Endothelial cell of umbilical vein (primary cell): Measurements from ENCODE around the gene ITPRID2. TPM values are rescaled to one million over a fixed set of nuclear protein-coding genes. Genes with fewer than 3 reads are reported as not detected.

ENCODE experiments used
- BruUV-seq: library from RNA; stranded (reverse); fragments of 400-500 nt; replicated peaks from 2 replicates; lab custom pipeline; 2021; lab: Mats Ljungman, UMichigan
- CTCF ChIA-PET: fragments of 300-600, 350-600 bp; sonication (Branson Sonifier 250); formaldehyde crosslinking; loops from one replicate; lab custom pipeline; 2021; ENCODE audit warnings: antibody characterized with exemption, inconsistent platforms; lab: Charles Lee
- POLR2A ChIA-PET: fragments of 300-600, 350-600 bp; sonication (Branson Sonifier 250); formaldehyde crosslinking; loops from one replicate; lab custom pipeline; 2021; ENCODE audit warnings: antibody characterized with exemption, inconsistent platforms; lab: Charles Lee
- DNase-seq: peaks from one replicate; pipeline ENCODE4 v3.0.0-alpha.2; 2011; ENCODE audit warnings: low read depth, low spot score
- FAIRE-seq: peaks from 2 replicates; lab custom pipeline; 2011; peaks lifted over from hg19 to GRCh38; lab: Jason Lieb, UNC
- H2AFZ ChIP-seq: 2 replicates; pipeline ENCODE4 v1.6.0; 2012; ENCODE audit warnings: low read depth, low read length, control low read depth, inconsistent platforms
- H3K27ac ChIP-seq: 2 replicates; pipeline ENCODE4 v1.5.1; 2011; ENCODE audit warnings: low read depth, mild to moderate bottlenecking, control low read depth, low read length, moderate library complexity; ENCODE audit not compliant: insufficient read depth
- H3K27me3 ChIP-seq, 2 experiments: 2 replicates each; pipeline versions ENCODE4 v1.6.0 to v1.6.1; 2011; ENCODE audit warnings: low read length in 2 of 2, mixed read lengths in 1 of 2; ENCODE audit not compliant: control insufficient read depth in 2 of 2, insufficient read depth in 2 of 2
- H3K36me3 ChIP-seq, 2 experiments: 2 replicates in 1 of 2; 3 replicates in 1 of 2; pipeline ENCODE4 v1.5.1; 2011; ENCODE audit warnings: low read length in 2 of 2, mild to moderate bottlenecking in 1 of 2, moderate library complexity in 1 of 2; ENCODE audit not compliant: control insufficient read depth in 2 of 2, insufficient read depth in 2 of 2; ENCODE audit errors: extremely low read depth in 1 of 2
- H3K4me1 ChIP-seq: 3 replicates; pipeline ENCODE4 v1.5.1; 2011; ENCODE audit warnings: mild to moderate bottlenecking, low read length; ENCODE audit not compliant: control insufficient read depth, insufficient read depth; ENCODE audit errors: extremely low read depth
- H3K4me2 ChIP-seq: 2 replicates; pipeline ENCODE4 v1.6.1; 2011; ENCODE audit warnings: low read length, control low read depth, mixed read lengths; ENCODE audit not compliant: insufficient read depth
- H3K4me3 ChIP-seq, 3 experiments: fragments of 200-600 bp in 1 of 3; sonication (generic), shearing (Covaris generic) in 1 of 3; replicated peaks in 1 of 3; 2 replicates each; pipeline ENCODE4 v1.5.1; 2011 to 2016; ENCODE audit warnings: control low read depth in 3 of 3, low read length in 3 of 3, mild to moderate bottlenecking in 2 of 3, inconsistent platforms in 1 of 3, low read depth in 1 of 3, moderate library complexity in 1 of 3; ENCODE audit not compliant: insufficient read depth in 1 of 3
- H3K79me2 ChIP-seq: 2 replicates; pipeline ENCODE4 v1.6.0; 2012; ENCODE audit warnings: low read length, inconsistent platforms; ENCODE audit not compliant: control insufficient read depth, insufficient read depth
- H3K9ac ChIP-seq: replicated peaks from 2 replicates; pipeline ENCODE3; 2011; ENCODE audit warnings: low read length, control low read depth; ENCODE audit not compliant: insufficient read depth; ENCODE audit errors: extremely low read depth
- H3K9me1 ChIP-seq: replicated peaks from 3 replicates; pipeline ENCODE4 v1.6.0; 2011; ENCODE audit warnings: mild to moderate bottlenecking, low read length; ENCODE audit not compliant: control insufficient read depth, insufficient read depth; ENCODE audit errors: extremely low read depth
- H3K9me3 ChIP-seq: replicated peaks from 2 replicates; pipeline ENCODE4 v1.5.1; 2012; ENCODE audit warnings: low read length, inconsistent platforms; ENCODE audit not compliant: control insufficient read depth, insufficient read depth
- H4K20me1 ChIP-seq: replicated peaks from 2 replicates; pipeline ENCODE3; 2011; ENCODE audit warnings: mild to moderate bottlenecking, low read length; ENCODE audit not compliant: control insufficient read depth, insufficient read depth; ENCODE audit errors: extremely low read depth
- CTCF ChIP-seq, 2 donors: IDR thresholded peaks; 1 replicate in 1 of 2; 2 replicates in 1 of 2; pipeline ENCODE4 v1.5.1; 2011; ENCODE audit warnings: low read length in 2 of 2, mild to moderate bottlenecking in 2 of 2, moderate library complexity in 2 of 2, control low read depth in 1 of 2, inconsistent platforms in 1 of 2, low read depth in 1 of 2; ENCODE audit not compliant: insufficient read depth in 1 of 2; ENCODE audit errors: extremely low read depth in 1 of 2
- EZH2 ChIP-seq: IDR thresholded peaks from 2 replicates; pipeline ENCODE4 v1.6.1; 2012; ENCODE audit warnings: borderline replicate concordance, low read depth, mild to moderate bottlenecking, moderate library complexity, low read length, inconsistent platforms; ENCODE audit not compliant: severe bottlenecking
- FOS ChIP-seq: IDR thresholded peaks from 2 replicates; pipeline ENCODE4 v1.6.1; 2011; ENCODE audit warnings: mild to moderate bottlenecking, low read length, moderate library complexity, borderline replicate concordance; ENCODE audit not compliant: insufficient read depth
- GATA2 ChIP-seq: IDR thresholded peaks from 2 replicates; pipeline ENCODE4 v1.7.0; 2011; ENCODE audit warnings: low read depth, mild to moderate bottlenecking, moderate library complexity, mixed read lengths, low read length; ENCODE audit not compliant: insufficient read length, insufficient read depth
- JUN ChIP-seq: IDR thresholded peaks from 2 replicates; pipeline ENCODE4 v1.6.1; 2011; ENCODE audit warnings: borderline replicate concordance, low read depth; ENCODE audit not compliant: insufficient read length, insufficient read depth
- MYC ChIP-seq: IDR thresholded peaks from one replicate; pipeline ENCODE4 v1.6.1; 2011; ENCODE audit warnings: mild to moderate bottlenecking, low read depth, low read length
- POLR2A ChIP-seq: IDR thresholded peaks from 2 replicates; pipeline ENCODE4 v1.6.1; 2012; ENCODE audit warnings: low read depth, mild to moderate bottlenecking, control low read depth, low read length
- POLR2AphosphoS5 ChIP-seq: IDR thresholded peaks from 2 replicates; pipeline ENCODE4 v1.6.1; 2012; ENCODE audit warnings: low read depth, mild to moderate bottlenecking, control low read depth, low read length, moderate library complexity; ENCODE audit not compliant: insufficient read depth
- dilution Hi-C: fragments of 300-500 bp; cut with MboI; formaldehyde crosslinking; loops from one replicate; pipeline ENCODE4 v1.15.0; 2019; ENCODE audit warnings: low sequenced_read_pairs; ENCODE audit not compliant: extremely low pct_ligation_motif_present
- intact Hi-C: fragments of 100-400 bp; cut with micrococcal nuclease; formaldehyde crosslinking; loops from one replicate; pipeline ENCODE4 v1.10.0; 2022
- polyA plus RNA-seq, 4 experiments: library from polyadenylated mRNA; depleted of rRNA in 3 of 4; stranded (reverse) in 3 of 4; unstranded in 1 of 4; fragments of >200 nt; gene quantifications; 2 replicates each; pipeline versions ENCODE4 v1.2.1 to v1.2.3, GENCODE V29; 2011 to 2012; ENCODE audit warnings: missing spikeins in 1 of 4
- total RNA-seq: library from RNA; stranded (reverse); gene quantifications from 2 replicates; pipeline ENCODE4 v1.2.3, GENCODE V29; 2021
- TF ChIP-seq, protein P1 (sequence below): IDR thresholded peaks from 2 replicates; pipeline ENCODE4 v1.6.1; 2011; ENCODE audit not compliant: insufficient read depth, insufficient read length

ITPRID2 gene
- total and polyA plus RNA-seq, 2 donors (not counting 3 experiments of a cell fraction or from before 2014, with no cell fraction given): 37.6 to 272 TPM

DNA sequence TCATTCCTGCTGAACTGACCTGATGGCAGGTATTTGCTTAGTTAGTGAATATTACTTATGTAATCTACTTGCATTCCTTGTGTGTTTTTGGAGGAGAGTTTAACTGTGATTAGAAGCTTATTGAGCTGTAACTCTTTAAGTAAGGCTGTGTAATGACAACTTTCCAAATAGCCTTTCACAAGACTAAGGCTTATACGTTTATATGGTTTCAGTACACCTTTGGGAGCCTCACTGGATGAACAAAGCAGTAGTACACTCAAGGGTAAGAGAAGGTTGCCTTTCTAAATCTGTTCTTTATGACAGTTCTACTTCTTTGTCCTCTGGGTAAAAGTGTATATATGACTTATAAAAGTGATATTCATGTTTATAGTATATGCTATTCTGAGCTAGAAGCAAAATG is 4.3 kb downstream of the ITPRID2 start:
- Histone ChIP-seq H3K9ac (no peak overlapping the region), H2AFZ (no peak overlapping the region), H3K36me3 (peaks cover 9 to 35% of the 10 kb centered on the region in 2 experiments), H4K20me1 (no peaks in the 10 kb centered on the region), H3K79me2 (peaks cover 77% of the 10 kb centered on the region), H3K27ac (no peak overlapping the region), H3K4me2 (peak overlapping the region; percentile 100), H3K27me3 (no peaks in the 10 kb centered on the region), H3K4me3 (peak overlapping the region in 1 of 3 experiments; percentile 95), H3K9me3 (no peaks in the 10 kb centered on the region), H3K4me1 (peaks cover 63% of the 10 kb centered on the region), H3K9me1 (peaks cover 3% of the 10 kb centered on the region)
- ChIA-PET CTCF (interaction anchor here (2.3 to 15.6 kb wide), 3 partner anchors 8 to 155 kb away, joined by 14 to 415 read pairs (median 20); no protein-coding TSS in a partner anchor), POLR2A (no interaction called here)
- no peak for DNase-seq
- FAIRE-seq: no peak
- BruUV-seq: no TSS peak
- intact Hi-C loops (loop anchor here (10.0 kb wide), 2 partner anchors 821 to 911 kb away; partner anchors contain the start of gene UBE2E3), dilution Hi-C loops (no loop called here)
- TF ChIP-seq EZH2: no peak
- TF ChIP-seq CTCF (IDR thresholded peaks at IDR 0.05; ENCODE audit: extremely low read depth in 1 of 2, insufficient read depth in 1 of 2, low read depth in 1 of 2, low read length in 2 of 2): no peak
- no peak for TF ChIP-seq POLR2AphosphoS5
- no peak for TF ChIP-seq POLR2A
- TF ChIP-seq JUN: no peak
- no peak for TF ChIP-seq FOS
- TF ChIP-seq MYC: no peak
- TF ChIP-seq, protein P1, sequence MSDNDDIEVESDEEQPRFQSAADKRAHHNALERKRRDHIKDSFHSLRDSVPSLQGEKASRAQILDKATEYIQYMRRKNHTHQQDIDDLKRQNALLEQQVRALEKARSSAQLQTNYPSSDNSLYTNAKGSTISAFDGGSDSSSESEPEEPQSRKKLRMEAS: no peak
- TF ChIP-seq GATA2: no peak
